GM10266 (cell line): ENCODE data around the gene ACO2.

ENCODE experiments used
- DNase-seq: peaks from one replicate; pipeline ENCODE4 v3.0.0; 2012; ENCODE audit errors: extremely low spot score
- TF ChIP-seq, protein P1 (sequence below): IDR thresholded peaks from 2 replicates; pipeline ENCODE4 v1.5.1; 2012; ENCODE audit warnings: mild to moderate bottlenecking, low read depth; ENCODE audit not compliant: control insufficient read depth, insufficient read depth; ENCODE audit errors: missing control alignments

ACO2 gene

DNA sequence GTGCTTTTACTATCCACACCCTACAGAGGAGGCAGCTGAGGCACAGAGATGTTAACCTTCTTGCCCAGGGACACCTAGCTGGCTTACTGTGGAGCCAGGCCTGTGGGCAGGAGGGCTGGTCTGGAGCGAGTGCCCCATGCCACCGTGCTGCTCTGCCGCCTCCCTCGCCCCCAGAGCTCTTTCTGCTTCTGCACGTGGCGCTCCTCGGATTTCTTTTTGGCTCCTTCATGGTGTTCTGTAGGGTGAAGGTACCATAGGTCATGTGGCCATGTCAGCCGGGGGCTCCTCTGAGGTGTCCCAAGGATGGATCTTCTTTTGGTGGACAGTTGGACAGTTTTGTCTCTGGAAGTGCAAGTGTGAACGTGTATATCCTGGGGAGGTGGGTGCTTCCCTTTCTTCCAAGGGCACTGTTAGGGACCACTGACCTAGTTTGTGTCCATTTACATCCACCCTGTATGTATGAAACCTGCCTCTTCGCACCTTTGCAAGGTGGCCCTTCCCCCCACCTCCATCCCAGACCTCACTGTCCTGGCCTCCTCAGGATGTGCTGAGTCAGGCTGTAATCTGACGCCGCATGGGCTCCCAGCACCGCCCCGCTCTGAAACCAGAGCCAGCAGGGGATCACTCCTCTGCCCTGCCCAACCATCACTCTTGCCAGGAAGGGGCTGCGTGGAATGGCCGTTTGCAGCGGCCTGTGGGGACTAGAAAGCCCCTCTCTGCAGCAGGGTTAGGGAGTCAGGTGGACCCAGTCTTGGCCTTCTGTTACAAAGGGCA, 43.7 kb downstream of the ACO2 start:
- DNase-seq: no peak
- TF ChIP-seq, protein P1, sequence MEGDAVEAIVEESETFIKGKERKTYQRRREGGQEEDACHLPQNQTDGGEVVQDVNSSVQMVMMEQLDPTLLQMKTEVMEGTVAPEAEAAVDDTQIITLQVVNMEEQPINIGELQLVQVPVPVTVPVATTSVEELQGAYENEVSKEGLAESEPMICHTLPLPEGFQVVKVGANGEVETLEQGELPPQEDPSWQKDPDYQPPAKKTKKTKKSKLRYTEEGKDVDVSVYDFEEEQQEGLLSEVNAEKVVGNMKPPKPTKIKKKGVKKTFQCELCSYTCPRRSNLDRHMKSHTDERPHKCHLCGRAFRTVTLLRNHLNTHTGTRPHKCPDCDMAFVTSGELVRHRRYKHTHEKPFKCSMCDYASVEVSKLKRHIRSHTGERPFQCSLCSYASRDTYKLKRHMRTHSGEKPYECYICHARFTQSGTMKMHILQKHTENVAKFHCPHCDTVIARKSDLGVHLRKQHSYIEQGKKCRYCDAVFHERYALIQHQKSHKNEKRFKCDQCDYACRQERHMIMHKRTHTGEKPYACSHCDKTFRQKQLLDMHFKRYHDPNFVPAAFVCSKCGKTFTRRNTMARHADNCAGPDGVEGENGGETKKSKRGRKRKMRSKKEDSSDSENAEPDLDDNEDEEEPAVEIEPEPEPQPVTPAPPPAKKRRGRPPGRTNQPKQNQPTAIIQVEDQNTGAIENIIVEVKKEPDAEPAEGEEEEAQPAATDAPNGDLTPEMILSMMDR: no peak

DNA sequence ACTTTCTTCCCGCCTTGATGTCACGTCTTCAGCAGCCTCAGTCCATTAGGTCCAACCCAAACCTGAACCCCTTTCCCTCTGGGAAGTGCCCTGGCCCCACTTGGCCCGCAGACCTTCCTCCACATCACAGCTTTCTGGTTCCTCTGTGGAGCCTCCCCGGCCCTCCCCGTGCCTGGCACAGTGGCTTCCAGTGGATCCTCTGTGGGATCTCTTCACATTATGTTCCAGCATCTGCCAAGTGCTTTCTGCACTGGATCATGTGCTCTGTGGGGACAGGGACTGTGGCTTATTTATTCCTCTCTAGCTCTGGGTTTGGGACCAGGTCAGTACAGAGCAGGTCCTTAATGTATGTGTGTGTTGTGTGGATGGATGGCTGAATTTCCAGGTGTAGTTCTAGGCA, 44.5 kb downstream of the ACO2 start:
- no peak for DNase-seq
- TF ChIP-seq, protein P1: no peak

GRCh38 chr22:41516462-41516861, 47.5 kb downstream of the ACO2 start:
- no peak for DNase-seq
- TF ChIP-seq, protein P1: no peak

DNA sequence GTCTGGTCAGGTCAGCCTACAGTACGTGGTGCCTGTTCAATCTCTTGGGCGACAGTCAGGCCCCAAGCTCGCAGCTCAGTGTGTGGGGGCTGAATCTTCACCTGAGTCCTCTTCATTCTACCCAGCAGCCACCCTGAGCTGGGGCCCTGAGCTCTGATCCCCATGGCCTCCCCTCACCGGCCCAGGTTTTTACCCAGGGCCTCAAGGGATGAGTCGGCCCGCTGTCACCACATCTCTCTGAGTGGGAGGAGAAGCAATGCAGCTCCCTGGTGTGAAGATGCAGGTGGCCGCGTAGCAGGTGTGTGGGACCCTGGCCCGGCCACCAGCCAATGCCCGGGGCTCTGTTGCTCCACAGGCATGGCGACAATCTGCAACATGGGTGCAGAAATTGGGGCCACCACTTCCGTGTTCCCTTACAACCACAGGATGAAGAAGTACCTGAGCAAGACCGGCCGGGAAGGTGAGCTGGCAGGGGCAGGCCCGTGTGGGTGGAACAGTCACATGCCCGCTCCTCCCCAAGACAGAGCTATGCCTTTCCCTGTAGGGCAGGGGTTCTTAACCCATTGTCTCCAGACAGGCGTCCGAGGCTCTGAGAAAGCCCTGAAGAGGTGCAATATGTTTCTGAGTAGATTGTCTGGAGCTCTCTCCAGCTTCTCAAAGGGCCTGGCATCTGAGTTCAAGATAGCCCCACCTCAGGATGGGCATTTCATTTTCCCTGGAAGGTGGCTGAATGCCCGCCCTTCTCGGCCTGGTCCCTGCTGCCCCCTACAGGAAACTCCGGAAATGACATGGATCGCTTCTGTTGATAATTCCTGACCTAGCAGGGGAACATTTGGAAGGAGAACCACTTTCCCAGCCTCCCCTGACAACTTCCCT, 48.5 kb downstream of the ACO2 start:
- peak; percentile 50 for DNase-seq
- TF ChIP-seq, protein P1: peak; percentile 77

DNA sequence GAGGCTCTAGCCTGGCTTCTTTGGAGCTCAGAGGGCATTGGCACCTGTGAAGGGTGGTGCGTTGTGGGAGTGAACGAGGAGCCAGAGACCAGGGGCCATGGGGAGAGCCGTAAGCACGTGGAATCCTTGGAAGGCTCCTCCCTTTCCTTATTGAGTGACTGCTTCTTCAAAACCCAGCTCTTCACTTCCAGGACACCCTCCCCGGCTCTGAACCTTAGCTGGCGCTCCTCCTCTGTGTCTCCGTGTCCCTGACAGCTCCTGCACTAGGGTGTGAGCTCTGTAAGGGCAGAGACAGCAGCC, 49.1 kb downstream of the ACO2 start:
- DNase-seq: no peak
- TF ChIP-seq, protein P1: no peak

DNA sequence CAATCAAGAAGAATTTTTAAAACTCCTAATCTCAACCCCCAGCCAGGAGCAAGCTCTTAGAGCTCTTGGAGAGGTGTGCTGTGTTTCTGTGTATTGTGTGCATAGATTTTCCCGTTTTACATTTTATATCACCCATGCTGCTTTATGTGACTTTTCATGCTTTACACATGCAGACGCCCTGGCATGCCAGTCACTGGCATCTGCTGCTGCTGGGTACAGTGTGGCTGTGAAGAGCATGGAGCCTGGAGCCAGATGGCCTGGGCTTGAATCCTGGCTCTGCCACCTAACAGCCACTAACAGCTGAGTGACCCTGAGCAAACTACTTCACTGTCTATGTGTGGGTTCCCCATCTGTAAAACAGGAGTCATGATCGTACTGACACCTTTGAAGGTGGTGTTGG, 52.2 kb downstream of the ACO2 start:
- TF ChIP-seq, protein P1: no peak
- no peak for DNase-seq

- TF ChIP-seq, protein P1: no peak
- DNase-seq: no peak
Observed at GRCh38 chr22:41522813-41523212, 53.9 kb downstream of the ACO2 start.
